D721Med (cell line): Measurements from ENCODE around the gene IFT43.

ENCODE experiments used
- DNase-seq: peaks from one replicate; pipeline ENCODE4 v3.0.0; 2011; ENCODE audit warnings: low spot score; ENCODE audit not compliant: insufficient read length
- FAIRE-seq: peaks from 2 replicates; lab custom pipeline; 2011; peaks lifted over from hg19 to GRCh38; lab: Jason Lieb, UNC
- TF ChIP-seq, protein P1 (sequence below): IDR thresholded peaks from 2 replicates; pipeline ENCODE4 v1.5.1; 2012; ENCODE audit warnings: mild to moderate bottlenecking, control low read depth; ENCODE audit not compliant: insufficient read depth; ENCODE audit errors: missing control alignments

Gene IFT43

GRCh38 chr14:76083796-76084765 lies 98.5 kb downstream of the IFT43 start:
- no peak for DNase-seq
- no peak for FAIRE-seq
- TF ChIP-seq, protein P1, sequence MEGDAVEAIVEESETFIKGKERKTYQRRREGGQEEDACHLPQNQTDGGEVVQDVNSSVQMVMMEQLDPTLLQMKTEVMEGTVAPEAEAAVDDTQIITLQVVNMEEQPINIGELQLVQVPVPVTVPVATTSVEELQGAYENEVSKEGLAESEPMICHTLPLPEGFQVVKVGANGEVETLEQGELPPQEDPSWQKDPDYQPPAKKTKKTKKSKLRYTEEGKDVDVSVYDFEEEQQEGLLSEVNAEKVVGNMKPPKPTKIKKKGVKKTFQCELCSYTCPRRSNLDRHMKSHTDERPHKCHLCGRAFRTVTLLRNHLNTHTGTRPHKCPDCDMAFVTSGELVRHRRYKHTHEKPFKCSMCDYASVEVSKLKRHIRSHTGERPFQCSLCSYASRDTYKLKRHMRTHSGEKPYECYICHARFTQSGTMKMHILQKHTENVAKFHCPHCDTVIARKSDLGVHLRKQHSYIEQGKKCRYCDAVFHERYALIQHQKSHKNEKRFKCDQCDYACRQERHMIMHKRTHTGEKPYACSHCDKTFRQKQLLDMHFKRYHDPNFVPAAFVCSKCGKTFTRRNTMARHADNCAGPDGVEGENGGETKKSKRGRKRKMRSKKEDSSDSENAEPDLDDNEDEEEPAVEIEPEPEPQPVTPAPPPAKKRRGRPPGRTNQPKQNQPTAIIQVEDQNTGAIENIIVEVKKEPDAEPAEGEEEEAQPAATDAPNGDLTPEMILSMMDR = no peak

GRCh38 chr14:76085358-76085757 lies 99.8 kb downstream of the IFT43 start:
- FAIRE-seq (no peak), DNase-seq (no peak)
- TF ChIP-seq, protein P1 = no peak

DNA sequence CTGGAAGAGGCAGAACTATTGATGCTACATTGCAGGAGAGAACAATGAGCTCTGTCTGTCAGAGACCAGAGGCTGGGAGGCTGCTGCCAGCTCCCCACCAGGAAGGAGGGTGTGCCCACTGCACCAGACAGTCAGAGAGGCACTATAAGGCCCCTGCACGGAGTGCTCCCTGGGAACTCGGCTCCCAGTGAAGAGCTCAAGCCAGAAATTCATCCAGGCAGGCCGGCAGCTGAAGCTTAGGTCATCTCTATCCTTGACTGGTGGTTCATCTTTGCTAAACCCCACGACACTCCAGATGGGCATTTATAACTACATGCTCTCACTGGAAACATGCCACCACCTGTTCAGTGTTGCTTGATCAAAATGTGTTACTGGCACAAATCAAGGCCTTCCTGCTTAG lies 101.1 kb downstream of the IFT43 start:
- no peak for DNase-seq
- no peak for FAIRE-seq
- TF ChIP-seq, protein P1 = no peak

DNA sequence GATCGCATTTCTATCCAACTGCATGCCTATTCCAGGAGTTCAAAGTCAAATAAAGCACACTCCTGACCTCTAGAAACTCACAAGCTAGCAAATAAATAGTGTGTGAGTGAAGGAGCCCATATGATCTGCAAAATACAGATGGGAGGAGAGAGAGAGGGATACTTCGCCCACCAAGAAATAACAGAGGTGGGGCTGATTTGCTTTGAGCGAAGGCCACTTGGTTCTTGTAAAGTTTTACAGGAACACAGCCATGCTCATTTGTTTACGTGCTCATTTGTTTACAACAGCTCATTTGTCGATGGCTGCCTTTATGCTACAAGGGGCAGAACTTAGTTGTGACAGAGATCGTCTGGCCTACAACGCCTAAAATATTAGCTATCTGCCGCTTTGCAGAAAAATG lies 102.8 kb downstream of the IFT43 start:
- DNase-seq (no peak), FAIRE-seq (no peak)
- TF ChIP-seq, protein P1 = no peak

- DNase-seq (no peak), FAIRE-seq (no peak)
- TF ChIP-seq, protein P1 = no peak
These were observed 103.4 kb downstream of the IFT43 start for GRCh38 chr14:76088771-76089571.

- TF ChIP-seq, protein P1 = no peak
- no peak for DNase-seq
- no peak for FAIRE-seq
These were observed 104.0 kb downstream of the IFT43 start for GRCh38 chr14:76089575-76089974.
